GM12878 (cell line): ENCODE data around the gene ADGRV1. TPM values are rescaled to one million over a fixed set of nuclear protein-coding genes. Genes with fewer than 3 reads are reported as not detected.

Source experiments
- ATAC-seq: fragments of 200-7000 bp; cut with Tn5 transposase; 3 replicates; pipeline ENCODE4 v1.9.1; 2020; ENCODE audit warnings: mild to moderate bottlenecking, moderate library complexity
- BruUV-seq: library from RNA; stranded (reverse); fragments of 400-500 nt; replicated peaks from 2 replicates; lab custom pipeline; 2021; lab: Mats Ljungman, UMichigan
- CTCF ChIA-PET: fragments of 300-600 bp; sonication (Branson Sonifier 250); formaldehyde crosslinking; extraction: SDS; loops from one replicate; lab custom pipeline; 2021; ENCODE audit warnings: inconsistent platforms; lab: Yijun Ruan, JAX
- POLR2A ChIA-PET: fragments of 350-600 bp; formaldehyde crosslinking; extraction: SDS; loops from one replicate; lab custom pipeline; 2021; ENCODE audit warnings: inconsistent platforms; lab: Charles Lee
- RAD21 ChIA-PET: fragments of 300-600 bp; sonication (Branson Sonifier 250); formaldehyde crosslinking; loops from one replicate; lab custom pipeline; 2023; ENCODE audit warnings: antibody characterized with exemption; ENCODE audit not compliant: unreplicated experiment; lab: Charles Lee
- SMC1A ChIA-PET: fragments of 300-600 bp; sonication (Branson Sonifier 250); formaldehyde crosslinking; loops from one replicate; lab custom pipeline; 2023; ENCODE audit not compliant: unreplicated experiment, uncharacterized antibody; lab: Charles Lee
- DNase-seq: peaks from one replicate; pipeline ENCODE4 v3.0.0-alpha.2; 2011; ENCODE audit warnings: low read depth, low spot score
- FAIRE-seq: peaks from 3 replicates; lab custom pipeline; 2011; peaks lifted over from hg19 to GRCh38; lab: Jason Lieb, UNC
- H2AFZ ChIP-seq: 2 replicates; pipeline ENCODE4 v1.6.0; 2011; ENCODE audit warnings: low read depth, low read length, control low read depth; ENCODE audit not compliant: control insufficient read depth
- H3K27ac ChIP-seq: 2 replicates; pipeline ENCODE4 v1.5.1; 2011; ENCODE audit warnings: control low read depth; ENCODE audit not compliant: control insufficient read depth, insufficient read depth
- H3K27me3 ChIP-seq, 2 experiments: replicated peaks in 1 of 2; 2 replicates each; pipeline versions ENCODE4 v1.6.0 to v1.6.1; 2011; ENCODE audit warnings: low read length in 1 of 2; ENCODE audit not compliant: control insufficient read depth in 2 of 2, insufficient read depth in 2 of 2
- H3K36me3 ChIP-seq, 2 experiments: 2 replicates each; pipeline ENCODE4 v1.5.1; 2011; ENCODE audit warnings: low read length in 1 of 2; ENCODE audit not compliant: control insufficient read depth in 2 of 2, insufficient read depth in 2 of 2
- H3K4me1 ChIP-seq: 2 replicates; pipeline ENCODE4 v1.6.1; 2011; ENCODE audit warnings: mild to moderate bottlenecking, low read length, moderate library complexity, mixed read lengths; ENCODE audit not compliant: control insufficient read depth, insufficient read depth
- H3K4me2 ChIP-seq: 2 replicates; pipeline ENCODE4 v1.6.0; 2011; ENCODE audit warnings: control low read depth; ENCODE audit not compliant: control insufficient read depth, insufficient read depth
- H3K4me3 ChIP-seq: fragments of 200-600 bp; sonication (generic); 2 replicates; pipeline ENCODE4 v1.5.1; 2016
- H3K79me2 ChIP-seq: 2 replicates; pipeline ENCODE4 v1.6.0; 2011; ENCODE audit warnings: low read length; ENCODE audit not compliant: control insufficient read depth, insufficient read depth
- H3K9ac ChIP-seq: 2 replicates; pipeline ENCODE4 v1.8.0; 2011; ENCODE audit warnings: low read length, control low read depth, mixed read lengths; ENCODE audit not compliant: control insufficient read depth, insufficient read depth
- H3K9me3 ChIP-seq: replicated peaks from 3 replicates; pipeline ENCODE4 v1.5.1; 2011; ENCODE audit warnings: mild to moderate bottlenecking, low read length; ENCODE audit not compliant: control insufficient read depth, insufficient read depth
- H4K20me1 ChIP-seq: 2 replicates; pipeline ENCODE4 v1.6.0; 2011; ENCODE audit not compliant: control insufficient read depth, insufficient read depth
- DPF2 ChIP-seq: fragments of 450-650 bp; IDR thresholded peaks from 2 replicates; pipeline ENCODE4 v1.6.1; 2017; ENCODE audit warnings: mild to moderate bottlenecking
- EP300 ChIP-seq, 2 experiments: fragments of 150-350 bp in 1 of 2; IDR thresholded peaks; 2 replicates each; pipeline ENCODE4 v1.6.1; 2011 to 2012; ENCODE audit warnings: low read depth in 2 of 2, low read length in 2 of 2, borderline replicate concordance in 1 of 2, improper control_type of control experiment in 1 of 2, inconsistent platforms in 1 of 2; ENCODE audit not compliant: control insufficient read depth in 1 of 2
- KLF5 ChIP-seq: fragments of 450-650 bp; IDR thresholded peaks from 2 replicates; pipeline ENCODE4 v1.6.1; 2014; ENCODE audit warnings: mild to moderate bottlenecking; ENCODE audit not compliant: partially characterized antibody
- PAX5 ChIP-seq: IDR thresholded peaks from 2 replicates; pipeline ENCODE4 v1.6.1; 2011; ENCODE audit warnings: low read depth, low read length, borderline replicate concordance
- RUNX3 ChIP-seq: IDR thresholded peaks from 2 replicates; pipeline ENCODE4 v1.6.1; 2012; ENCODE audit warnings: low read length, inconsistent platforms
- ZZZ3 ChIP-seq: IDR thresholded peaks from 2 replicates; pipeline ENCODE4 v1.6.1; 2011; ENCODE audit warnings: low read depth; ENCODE audit not compliant: control insufficient read depth, insufficient read length
- WGBS: methylation state at CpG from one replicate; pipeline ENCODE4 v1.1.6; 2016; ENCODE audit warnings: low lambda C conversion rate; ENCODE audit not compliant: insufficient replicate concordance, insufficient coverage; ENCODE audit errors: missing lambda C conversion rate; 5-methylcytosine and 5-hydroxymethylcytosine counted together
- in situ Hi-C: fragments of 300-500 bp; cut with MboI; formaldehyde crosslinking; loops from 9 replicates; pipeline ENCODE4 v1.14.3; 2018; ENCODE audit warnings: mixed read lengths
- intact Hi-C: fragments of 100-400 bp; cut with micrococcal nuclease; formaldehyde crosslinking; loops from one replicate; pipeline ENCODE4 v1.14.2; 2022; ENCODE audit not compliant: unreplicated experiment
- polyA plus RNA-seq, 11 experiments: library from polyadenylated mRNA; depleted of rRNA in 4 of 11; unstranded in 6 of 11; stranded (reverse) in 5 of 11; fragments of >200 nt; fragmentation: Nextera tagmentation in 4 of 11; fragmentation: Illumina TruSeq in 1 of 11; extraction: Ambion mirVana in 4 of 11; extraction: Trizol in 1 of 11; gene quantifications; 1 replicate in 1 of 11; 2 replicates in 10 of 11; pipeline versions ENCODE4 v1.2.1 to v1.2.3, GENCODE V29; 2011 to 2016; ENCODE audit warnings: inconsistent platforms in 2 of 11, missing spikeins in 2 of 11, low read depth in 1 of 11
- total RNA-seq, 4 experiments: library from RNA; depleted of rRNA in 3 of 4; stranded (reverse); fragments of >200 nt in 3 of 4; fragmentation: Illumina TruSeq in 1 of 4; extraction: Trizol in 1 of 4; gene quantifications; 2 replicates each; pipeline versions ENCODE4 v1.2.1 to v1.2.3, GENCODE V29; 2013 to 2021
- TF ChIP-seq, protein P1 (sequence below): fragments of 450-650 bp; IDR thresholded peaks from 2 replicates; pipeline ENCODE4 v1.6.1; 2016; ENCODE audit warnings: mild to moderate bottlenecking
- TF ChIP-seq, protein P2 (sequence below): fragments of 450-650 bp; IDR thresholded peaks from 2 replicates; pipeline ENCODE4 v1.6.1; 2017; ENCODE audit warnings: mild to moderate bottlenecking, moderate library complexity

ADGRV1 gene
- total and polyA plus RNA-seq, 10 of the 15 experiments (the other 5 are each of a cell fraction or from before 2014, with no cell fraction given) = 0.04 to 8.1 (median 0.16) TPM; not detected in 1

DNA sequence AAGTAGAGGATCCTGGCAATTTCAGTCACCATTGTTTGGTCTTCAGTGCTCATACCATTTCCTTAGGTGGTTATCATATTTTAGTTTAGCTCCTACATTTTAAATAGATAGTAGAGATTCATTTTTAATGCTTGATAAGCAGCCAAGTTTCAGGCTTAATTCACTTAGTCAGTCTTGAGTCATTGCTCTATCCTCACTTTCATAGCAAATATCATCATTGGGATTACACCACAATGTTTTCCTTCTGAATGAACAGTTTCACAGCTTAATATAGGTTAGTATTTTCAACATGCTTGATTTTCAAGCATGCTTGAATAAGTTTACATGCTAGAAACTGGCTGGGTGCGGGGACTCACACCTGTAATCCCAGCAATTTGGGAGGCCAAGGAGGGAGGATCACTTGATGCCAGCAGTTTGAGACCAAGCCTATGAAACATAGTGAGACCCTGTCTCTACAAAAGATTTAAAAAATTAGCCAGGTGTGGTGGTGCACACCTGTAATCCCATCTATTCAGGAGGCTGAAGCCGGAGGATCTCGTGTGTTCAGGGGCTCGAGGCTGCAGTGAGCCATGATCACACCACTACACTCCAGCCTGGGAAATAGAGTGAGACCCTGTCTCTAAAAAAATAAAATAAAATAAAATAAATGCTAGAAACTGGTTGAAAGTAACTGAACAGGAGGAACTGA, 339.9 kb downstream of the ADGRV1 start:
- Histone ChIP-seq H3K27me3 (no peaks in the 10 kb centered on the region; a peak in 1 of 4 replicates), H4K20me1 (no peaks in the 10 kb centered on the region), H3K36me3 (no peaks in the 10 kb centered on the region), H3K4me1 (no peaks in the 10 kb centered on the region), H2AFZ (no peak overlapping the region), H3K27ac (no peak overlapping the region), H3K79me2 (no peaks in the 10 kb centered on the region), H3K9me3 (no peaks in the 10 kb centered on the region), H3K9ac (no peak overlapping the region), H3K4me3 (no peak overlapping the region), H3K4me2 (no peak overlapping the region)
- ATAC-seq = no peak
- no peak for FAIRE-seq
- ChIA-PET SMC1A (no interaction called here), CTCF (no interaction called here), RAD21 (no interaction called here), POLR2A (no interaction called here)
- BruUV-seq = no TSS peak
- no peak for DNase-seq
- TF ChIP-seq PAX5 (no peak), KLF5 (no peak), EP300 (IDR thresholded peaks at IDR 0.05; ENCODE audit: borderline replicate concordance in 1 of 2, control insufficient read depth in 1 of 2, low read depth in 2 of 2, low read length in 2 of 2) (no peak)
- intact Hi-C loops (no loop called here), in situ Hi-C loops (no loop called here)
- 35% methylated on average over 4 of the region's 4 CpGs for WGBS

- no peaks in the 10 kb centered on the region; a peak in 1 of 4 replicates for H3K27me3 ChIP-seq
- H3K9me3 ChIP-seq = no peaks in the 10 kb centered on the region
- no peak overlapping the region for H2AFZ ChIP-seq
- no peak overlapping the region for H3K9ac ChIP-seq
- ChIA-PET RAD21 (no interaction called here), SMC1A (no interaction called here), POLR2A (no interaction called here), CTCF (no interaction called here)
- BruUV-seq = no TSS peak
- whole genome bisulfite sequencing = 22% methylated on average over 2 of the region's 2 CpGs
- no peak for ATAC-seq
- intact Hi-C loops = no loop called here
- FAIRE-seq = no peak
- H3K36me3 ChIP-seq = no peaks in the 10 kb centered on the region
- H3K27ac ChIP-seq = no peak overlapping the region
- no peak overlapping the region for H3K4me3 ChIP-seq
- no peaks in the 10 kb centered on the region for H4K20me1 ChIP-seq
- H3K79me2 ChIP-seq = no peaks in the 10 kb centered on the region
- no peaks in the 10 kb centered on the region for H3K4me1 ChIP-seq
- no peak for DNase-seq
- in situ Hi-C loops = no loop called here
- H3K4me2 ChIP-seq = no peak overlapping the region
- TF ChIP-seq, protein P1, sequence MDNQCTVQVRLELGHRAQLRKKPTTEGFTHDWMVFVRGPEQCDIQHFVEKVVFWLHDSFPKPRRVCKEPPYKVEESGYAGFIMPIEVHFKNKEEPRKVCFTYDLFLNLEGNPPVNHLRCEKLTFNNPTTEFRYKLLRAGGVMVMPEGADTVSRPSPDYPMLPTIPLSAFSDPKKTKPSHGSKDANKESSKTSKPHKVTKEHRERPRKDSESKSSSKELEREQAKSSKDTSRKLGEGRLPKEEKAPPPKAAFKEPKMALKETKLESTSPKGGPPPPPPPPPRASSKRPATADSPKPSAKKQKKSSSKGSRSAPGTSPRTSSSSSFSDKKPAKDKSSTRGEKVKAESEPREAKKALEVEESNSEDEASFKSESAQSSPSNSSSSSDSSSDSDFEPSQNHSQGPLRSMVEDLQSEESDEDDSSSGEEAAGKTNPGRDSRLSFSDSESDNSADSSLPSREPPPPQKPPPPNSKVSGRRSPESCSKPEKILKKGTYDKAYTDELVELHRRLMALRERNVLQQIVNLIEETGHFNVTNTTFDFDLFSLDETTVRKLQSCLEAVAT = no peak
- no peak for TF ChIP-seq ZZZ3
- TF ChIP-seq RUNX3 = no peak
- TF ChIP-seq DPF2 = no peak
- TF ChIP-seq, protein P2, sequence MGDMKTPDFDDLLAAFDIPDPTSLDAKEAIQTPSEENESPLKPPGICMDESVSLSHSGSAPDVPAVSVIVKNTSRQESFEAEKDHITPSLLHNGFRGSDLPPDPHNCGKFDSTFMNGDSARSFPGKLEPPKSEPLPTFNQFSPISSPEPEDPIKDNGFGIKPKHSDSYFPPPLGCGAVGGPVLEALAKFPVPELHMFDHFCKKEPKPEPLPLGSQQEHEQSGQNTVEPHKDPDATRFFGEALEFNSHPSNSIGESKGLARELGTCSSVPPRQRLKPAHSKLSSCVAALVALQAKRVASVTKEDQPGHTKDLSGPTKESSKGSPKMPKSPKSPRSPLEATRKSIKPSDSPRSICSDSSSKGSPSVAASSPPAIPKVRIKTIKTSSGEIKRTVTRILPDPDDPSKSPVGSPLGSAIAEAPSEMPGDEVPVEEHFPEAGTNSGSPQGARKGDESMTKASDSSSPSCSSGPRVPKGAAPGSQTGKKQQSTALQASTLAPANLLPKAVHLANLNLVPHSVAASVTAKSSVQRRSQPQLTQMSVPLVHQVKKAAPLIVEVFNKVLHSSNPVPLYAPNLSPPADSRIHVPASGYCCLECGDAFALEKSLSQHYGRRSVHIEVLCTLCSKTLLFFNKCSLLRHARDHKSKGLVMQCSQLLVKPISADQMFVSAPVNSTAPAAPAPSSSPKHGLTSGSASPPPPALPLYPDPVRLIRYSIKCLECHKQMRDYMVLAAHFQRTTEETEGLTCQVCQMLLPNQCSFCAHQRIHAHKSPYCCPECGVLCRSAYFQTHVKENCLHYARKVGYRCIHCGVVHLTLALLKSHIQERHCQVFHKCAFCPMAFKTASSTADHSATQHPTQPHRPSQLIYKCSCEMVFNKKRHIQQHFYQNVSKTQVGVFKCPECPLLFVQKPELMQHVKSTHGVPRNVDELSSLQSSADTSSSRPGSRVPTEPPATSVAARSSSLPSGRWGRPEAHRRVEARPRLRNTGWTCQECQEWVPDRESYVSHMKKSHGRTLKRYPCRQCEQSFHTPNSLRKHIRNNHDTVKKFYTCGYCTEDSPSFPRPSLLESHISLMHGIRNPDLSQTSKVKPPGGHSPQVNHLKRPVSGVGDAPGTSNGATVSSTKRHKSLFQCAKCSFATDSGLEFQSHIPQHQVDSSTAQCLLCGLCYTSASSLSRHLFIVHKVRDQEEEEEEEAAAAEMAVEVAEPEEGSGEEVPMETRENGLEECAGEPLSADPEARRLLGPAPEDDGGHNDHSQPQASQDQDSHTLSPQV = no peak
Measured at GRCh38 chr5:90899014-90899604, 340.5 kb downstream of the ADGRV1 start.
